ENCODE results near the gene KANTR. TPM values are rescaled to one million over a fixed set of nuclear protein-coding genes. Genes with fewer than 3 reads are reported as not detected.

KANTR gene
- total RNA-seq, 1 experiment from 2014 or later: 7.5 TPM

- CTCF ChIA-PET: no interaction called here
- no peaks in the 10 kb centered on the region for H4K20me1 ChIP-seq (ENCODE audit: insufficient read depth)
- intact Hi-C loops (cut with micrococcal nuclease): no loop called here
Measured at GRCh38 chrX:53091354-53091753, 2.6 kb upstream of the KANTR start.

More at GRCh38 chrX:53091354-53091753, 2.6 kb upstream of the KANTR start:
- peaks cover 6% of the 10 kb centered on the region; the same call in 1 of the 2 replicates for H3K79me2 ChIP-seq (ENCODE audit: insufficient read depth, low read length)
- H3K9me3 ChIP-seq (ENCODE audit: control insufficient read depth in 1 of 2, insufficient read depth in 1 of 2, low read depth in 1 of 2, low read length in 2 of 2): no peaks in the 10 kb centered on the region
- H3K4me2 ChIP-seq (ENCODE audit: low read length): no peak overlapping the region
- no peak overlapping the region for H2AFZ ChIP-seq (ENCODE audit: low read depth, low read length, poor library complexity, severe bottlenecking)
- H3K36me3 ChIP-seq (ENCODE audit: control insufficient read depth in 1 of 2, insufficient read depth in 2 of 2, low read length in 2 of 2): no peaks in the 10 kb centered on the region
- no peak for DNase-seq (ENCODE audit: low read depth, low spot score)
- no peaks in the 10 kb centered on the region for H3K27me3 ChIP-seq (ENCODE audit: insufficient read depth, low read length)
- H3K9ac ChIP-seq (ENCODE audit: low read length): no peak overlapping the region
- no TSS peak for BruUV-seq (replicated peaks)
- H3K4me1 ChIP-seq (ENCODE audit: control insufficient read depth in 1 of 2, insufficient read depth in 2 of 2, low read length in 2 of 2): peaks cover 3 to 21% of the 10 kb centered on the region in 2 experiments; a peak in 3 of 4 replicates
- no peak overlapping the region for H3K27ac ChIP-seq (ENCODE audit: low read depth, low read length)
- ATAC-seq: no peak
- no peaks in the 10 kb centered on the region for H3K9me2 ChIP-seq (ENCODE audit: insufficient read depth)
- POLR2A ChIA-PET: interaction anchor here (1.3 kb wide), 1 partner anchor 9 kb away, joined by 4 read pairs; the partner anchor contains the start of gene TSPYL2
- no peak overlapping the region for H3K4me3 ChIP-seq (replicated peaks in 1 of 2; ENCODE audit: low read depth in 1 of 2, low read length in 2 of 2)
- RAD21 ChIA-PET (ENCODE audit: low non-redundant PET in 1 of 2, low total read pairs in 2 of 2, uncharacterized antibody in 2 of 2, unreplicated experiment in 2 of 2): no interaction called here
- TF ChIP-seq ZFX (IDR thresholded peaks at IDR 0.05): no peak
- no peak for TF ChIP-seq REST (IDR thresholded peaks at IDR 0.05; ENCODE audit: low read depth)
- TF ChIP-seq FOSL1 (IDR thresholded peaks at IDR 0.05; ENCODE audit: low read depth): no peak
- TF ChIP-seq SIN3A (IDR thresholded peaks at IDR 0.05; ENCODE audit: low read depth): no peak
- TF ChIP-seq CTCF (IDR thresholded peaks at IDR 0.05 in 2 of 3, conservative IDR thresholded peaks at IDR 0.05 in 1 of 3; ENCODE audit: borderline replicate concordance in 1 of 3, insufficient read depth in 1 of 3, low read depth in 2 of 3, low read length in 2 of 3): no peak
- no peak for TF ChIP-seq POLR2AphosphoS5 (IDR thresholded peaks at IDR 0.05; ENCODE audit: low read depth, low read length)
- TF ChIP-seq SP1 (IDR thresholded peaks at IDR 0.05; ENCODE audit: low read depth): no peak
- no peak for TF ChIP-seq EZH2phosphoT487 (IDR thresholded peaks at IDR 0.05; ENCODE audit: borderline replicate concordance)
- TF ChIP-seq SRF (IDR thresholded peaks at IDR 0.05; ENCODE audit: low read depth): no peak
- no peak for TF ChIP-seq ZBTB33 (IDR thresholded peaks at IDR 0.05; ENCODE audit: extremely low read depth, insufficient replicate concordance, low read length)
- TF ChIP-seq EGR1 (IDR thresholded peaks at IDR 0.05; ENCODE audit: low read depth): no peak
- no peak for TF ChIP-seq POLR2A (IDR thresholded peaks at IDR 0.05; ENCODE audit: borderline replicate concordance, extremely low read depth, insufficient read depth, insufficient read length)
- TF ChIP-seq RAD21 (IDR thresholded peaks at IDR 0.05; ENCODE audit: low read depth): no peak
